GM19468 (cell line): Measurements from ENCODE around the gene CCNB2.
"Not testable (repeated sequence)": the region's sequence is repeated elsewhere in the genome, so short reads cannot be mapped to it uniquely, and the experiment has no call there.

Source experiments
- ATAC-seq: cut with Tn5 transposase; IDR thresholded peaks from one replicate; pipeline ENCODE4 v1.9.1; 2021; ENCODE audit warnings: mild to moderate bottlenecking, moderate library complexity, moderate number of reproducible peaks; ENCODE audit not compliant: unreplicated experiment; ENCODE audit errors: extremely low read depth

The CCNB2 gene

DNA sequence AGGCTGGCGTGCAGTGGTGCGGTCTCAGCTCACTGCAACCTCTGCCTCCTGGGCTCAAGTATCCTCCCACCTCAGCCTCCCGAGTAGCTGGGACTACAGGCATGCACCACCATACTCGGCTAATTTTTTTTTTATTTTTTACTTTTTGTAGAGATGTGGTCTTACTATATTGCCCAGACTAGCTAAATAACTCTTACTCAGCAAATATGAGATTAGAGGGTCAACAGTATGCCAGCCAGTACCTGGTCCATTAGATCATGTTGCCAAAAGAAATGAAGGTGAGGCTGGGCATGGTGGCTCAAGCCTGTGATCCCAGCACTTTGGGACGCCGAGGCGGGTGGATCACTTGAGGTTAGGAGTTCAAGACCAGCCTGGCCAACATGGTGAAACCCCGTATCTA, 57.1 kb downstream of the CCNB2 start:
- ATAC-seq = not testable (repeated sequence)

DNA sequence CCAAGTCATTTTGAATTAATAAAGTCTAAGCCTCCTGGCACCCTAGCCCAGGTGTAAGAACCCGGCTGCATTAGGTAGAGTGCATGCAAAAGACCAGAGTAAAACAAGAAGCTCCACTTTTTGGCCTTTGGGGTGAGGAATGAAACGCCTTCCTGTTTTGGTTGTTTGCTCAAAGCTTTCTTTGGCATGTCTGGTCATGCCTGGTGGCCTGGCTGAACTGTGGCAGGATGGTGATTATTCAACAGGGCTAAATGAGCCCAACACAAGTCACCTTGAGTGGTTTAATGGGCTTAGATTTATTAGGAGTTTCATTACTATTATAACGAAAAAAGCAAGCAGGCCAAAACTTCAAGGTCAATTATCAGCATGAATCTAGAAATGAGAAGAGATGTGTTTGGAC, 60.8 kb downstream of the CCNB2 start:
- no peak for ATAC-seq

GRCh38 chr15:59166166-59166565, 61.2 kb downstream of the CCNB2 start:
- ATAC-seq = no peak

DNA sequence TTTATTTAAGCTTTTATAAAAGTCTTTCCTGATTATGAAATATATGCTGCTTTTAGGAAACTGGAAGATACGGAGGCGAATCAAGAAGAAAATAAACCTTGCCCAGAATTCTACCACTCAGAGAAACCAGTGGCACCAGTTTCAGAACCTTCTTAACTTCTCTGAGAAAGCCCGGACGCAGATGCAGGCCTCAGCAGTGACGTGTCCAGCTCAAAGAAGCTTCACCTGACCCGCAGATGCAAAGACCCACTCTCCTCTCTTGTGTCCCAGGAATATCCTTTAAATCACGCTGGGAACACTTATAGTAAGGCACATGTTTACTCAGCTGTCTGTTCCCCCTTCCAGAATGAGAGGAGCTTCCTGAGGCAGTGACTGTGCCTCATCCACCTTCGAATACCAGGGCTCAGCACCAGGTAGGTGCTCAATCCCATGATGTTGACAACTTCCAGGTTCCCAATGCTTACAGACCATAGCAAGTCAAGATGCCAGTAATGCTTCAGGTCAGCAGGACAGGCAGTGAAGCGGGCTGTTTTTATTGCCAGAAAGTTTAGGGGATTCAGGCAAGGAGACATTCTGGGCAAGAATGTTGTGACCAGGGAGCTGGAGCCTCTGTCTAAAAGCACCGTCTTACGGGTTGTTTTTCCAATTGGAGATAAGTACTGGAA, 61.8 kb downstream of the CCNB2 start:
- no peak for ATAC-seq

- ATAC-seq = no peak
These were observed 63.6 kb downstream of the CCNB2 start for GRCh38 chr15:59168536-59168935.

DNA sequence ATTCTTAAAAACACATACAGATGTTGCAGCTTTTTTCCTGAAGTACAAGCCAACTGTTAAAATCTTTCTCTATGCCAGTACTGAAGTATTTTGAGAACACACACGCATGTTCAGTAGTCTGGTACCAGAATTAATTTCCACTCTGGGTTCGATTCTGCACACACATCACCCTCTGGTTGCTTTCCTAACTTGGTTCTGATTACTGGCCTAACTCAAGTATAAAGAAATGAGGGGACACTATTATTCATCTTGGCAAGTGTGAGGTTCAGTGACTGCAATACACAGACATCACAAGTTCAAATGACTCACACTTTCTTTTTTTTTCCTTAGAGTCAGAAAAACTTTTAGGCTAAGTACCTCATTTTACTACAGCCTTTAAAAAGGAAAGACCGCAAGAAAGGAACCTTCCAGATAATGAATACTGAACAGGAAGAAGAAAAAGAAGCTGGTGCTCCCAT, 64.3 kb downstream of the CCNB2 start:
- no peak for ATAC-seq

DNA sequence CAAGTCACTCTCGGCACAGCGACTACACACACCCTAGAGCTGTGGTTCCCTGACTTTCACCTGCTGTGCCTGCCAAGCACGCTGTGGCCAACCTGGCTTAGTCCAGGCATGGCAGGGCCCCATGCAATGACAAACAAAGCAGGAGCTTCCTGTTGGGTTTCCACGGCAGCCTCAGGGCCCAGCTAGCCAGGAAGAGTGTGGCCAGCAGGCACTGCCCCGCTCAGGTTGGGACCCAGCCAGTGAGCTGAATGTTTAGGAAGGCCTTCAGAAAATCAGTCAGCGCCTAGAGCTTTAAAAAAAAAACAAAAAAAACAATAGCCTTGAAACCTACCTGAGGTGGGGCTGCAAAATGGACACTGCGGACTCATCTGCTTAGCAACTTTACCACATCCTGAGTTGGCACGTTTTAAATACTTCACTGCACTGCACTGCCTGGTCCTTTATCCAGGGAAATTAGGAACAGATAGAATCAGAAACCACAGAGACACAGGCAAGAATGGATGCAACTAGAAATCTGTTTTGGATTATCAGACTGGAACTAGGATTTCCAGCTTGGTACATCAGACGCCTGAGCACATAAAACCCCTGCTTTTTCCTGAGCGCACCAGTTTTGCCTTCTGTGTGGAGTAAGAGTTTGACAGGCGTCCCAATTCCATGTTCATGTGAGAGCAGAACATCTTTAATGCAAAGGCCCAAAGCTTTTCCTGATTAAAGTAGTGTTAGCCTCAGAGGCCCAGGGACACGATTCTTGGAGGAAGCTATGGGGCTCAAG, 65.5 kb downstream of the CCNB2 start:
- ATAC-seq = no peak

GRCh38 chr15:59171067-59171397, 66.1 kb downstream of the CCNB2 start:
- ATAC-seq = no peak

DNA sequence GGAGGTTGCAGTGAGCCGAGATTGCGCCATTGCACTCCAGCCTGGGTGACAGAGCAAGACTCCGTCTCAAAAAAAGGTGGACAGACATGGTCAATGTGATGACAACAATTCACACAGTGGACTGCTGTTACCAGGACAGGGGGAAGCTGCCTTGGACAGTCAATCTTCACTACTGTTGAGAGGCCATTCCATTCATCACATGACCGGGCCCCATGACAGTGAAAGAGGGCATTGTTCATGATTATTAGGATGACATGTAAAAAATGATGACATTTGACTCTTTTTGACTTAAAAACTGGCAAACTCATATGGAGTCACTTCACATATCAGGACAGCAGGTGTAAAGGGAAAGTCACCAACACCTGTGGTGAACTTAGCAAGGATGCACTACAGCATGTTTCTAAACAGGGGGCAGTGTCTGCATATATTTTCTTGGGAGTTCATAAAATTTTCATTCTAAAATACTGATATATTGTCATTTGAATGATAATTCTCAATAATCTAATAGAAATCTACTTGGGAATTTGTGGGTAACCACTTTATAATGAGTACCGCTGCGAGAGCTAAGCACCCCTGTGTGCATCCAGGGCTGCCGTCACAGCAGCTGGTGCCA, 67.4 kb downstream of the CCNB2 start:
- ATAC-seq = no peak

DNA sequence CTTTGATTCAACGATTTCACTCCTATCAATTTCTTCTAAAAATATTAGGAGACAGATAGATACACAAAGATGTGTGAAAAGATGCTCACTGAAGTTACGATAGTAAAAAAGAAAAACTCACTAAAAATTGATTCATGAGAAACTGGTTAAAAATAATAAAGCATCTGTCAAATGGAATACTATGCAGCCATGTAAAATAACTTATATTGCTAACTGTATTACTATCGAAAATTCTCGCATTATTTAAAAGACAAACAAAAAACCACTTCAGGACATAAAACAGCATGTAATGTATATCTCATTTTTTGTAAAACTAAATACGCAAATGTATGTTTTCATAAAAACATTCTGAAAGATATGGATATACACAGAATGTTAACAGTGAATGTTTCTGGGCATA, 68.2 kb downstream of the CCNB2 start:
- no peak for ATAC-seq

- ATAC-seq = no peak
These were observed 69.3 kb downstream of the CCNB2 start for GRCh38 chr15:59174151-59174834.
